H1 (cell line): Measurements from ENCODE around the gene APAF1. TPM values are rescaled to one million over a fixed set of nuclear protein-coding genes. Genes with fewer than 3 reads are reported as not detected.

Source experiments
- CTCF ChIA-PET: fragments of 300-600 bp; sonication (Branson Sonifier 250); formaldehyde crosslinking; loops from one replicate; lab custom pipeline; 2021; ENCODE audit not compliant: partially characterized antibody; lab: Charles Lee
- POLR2A ChIA-PET: fragments of 300-600 bp; sonication (Branson Sonifier 250); formaldehyde crosslinking; loops from one replicate; lab custom pipeline; 2021; ENCODE audit warnings: inconsistent platforms; ENCODE audit not compliant: partially characterized antibody; lab: Charles Lee
- DNase-seq, 2 experiments: peaks; one replicate each; pipeline versions ENCODE4 v3.0.0 to v3.0.0-alpha.2; 2010 to 2022; ENCODE audit warnings: low spot score in 2 of 2, low read depth in 1 of 2, mixed read lengths in 1 of 2
- FAIRE-seq: peaks from 2 replicates; lab custom pipeline; 2011; peaks lifted over from hg19 to GRCh38; lab: Jason Lieb, UNC
- H2AFZ ChIP-seq: 2 replicates; pipeline ENCODE4 v1.8.1; 2012; ENCODE audit warnings: low read length, inconsistent platforms
- H2AK5ac ChIP-seq: 2 replicates; pipeline ENCODE4 v1.6.1; 2013; ENCODE audit warnings: low read depth, low read length
- H2BK120ac ChIP-seq: replicated peaks from 2 replicates; pipeline ENCODE3; 2013; ENCODE audit warnings: low read depth, low read length, inconsistent platforms
- H2BK12ac ChIP-seq: 2 replicates; pipeline ENCODE4 v1.6.1; 2013; ENCODE audit warnings: low read depth, low read length
- H2BK15ac ChIP-seq: 2 replicates; pipeline ENCODE4 v1.6.1; 2013; ENCODE audit warnings: low read length
- H2BK20ac ChIP-seq: 2 replicates; pipeline ENCODE4 v1.6.1; 2013; ENCODE audit warnings: low read length
- H2BK5ac ChIP-seq: 2 replicates; pipeline ENCODE4 v1.6.1; 2013; ENCODE audit warnings: low read depth, low read length
- H3K14ac ChIP-seq: 2 replicates; pipeline ENCODE4 v1.6.1; 2013; ENCODE audit warnings: inconsistent platforms; ENCODE audit not compliant: insufficient read length
- H3K18ac ChIP-seq: 2 replicates; pipeline ENCODE4 v1.6.1; 2013; ENCODE audit warnings: low read length; ENCODE audit errors: extremely low read depth
- H3K23ac ChIP-seq: 2 replicates; pipeline ENCODE4 v1.6.1; 2013; ENCODE audit warnings: inconsistent platforms; ENCODE audit not compliant: insufficient read length
- H3K23me2 ChIP-seq: 2 replicates; pipeline ENCODE4 v1.6.1; 2013; ENCODE audit warnings: low read depth, low read length
- H3K27ac ChIP-seq: 2 replicates; pipeline ENCODE4 v1.6.1; 2011; ENCODE audit warnings: low read depth, low read length, inconsistent platforms
- H3K27me3 ChIP-seq, 4 experiments: replicated peaks in 1 of 4; 1 replicate in 1 of 4; 2 replicates in 3 of 4; pipeline versions ENCODE4 v1.6.1 to v1.8.1; 2011 to 2013; ENCODE audit warnings: low read length in 3 of 4, mild to moderate bottlenecking in 3 of 4, inconsistent platforms in 2 of 4, mixed read lengths in 2 of 4, moderate library complexity in 1 of 4; ENCODE audit not compliant: control insufficient read depth in 3 of 4, insufficient read depth in 3 of 4; ENCODE audit errors: extremely low read depth in 1 of 4
- H3K36me3 ChIP-seq, 4 experiments: 2 replicates each; pipeline versions ENCODE4 v1.6.1 to v1.8.1; 2011 to 2013; ENCODE audit warnings: mild to moderate bottlenecking in 4 of 4, low read length in 3 of 4, moderate library complexity in 2 of 4, control low read depth in 1 of 4, inconsistent platforms in 1 of 4; ENCODE audit not compliant: insufficient read depth in 4 of 4, control insufficient read depth in 2 of 4
- H3K4ac ChIP-seq: replicated peaks from 2 replicates; pipeline ENCODE3; 2013; ENCODE audit warnings: low read length, low read depth, mixed read lengths, inconsistent platforms; ENCODE audit not compliant: insufficient read length
- H3K4me1 ChIP-seq, 4 experiments: replicated peaks in 1 of 4; 1 replicate in 1 of 4; 2 replicates in 3 of 4; pipeline versions ENCODE4 v1.6.1 to v1.8.1; 2011 to 2013; ENCODE audit warnings: low read length in 3 of 4, inconsistent platforms in 2 of 4, mixed read lengths in 1 of 4; ENCODE audit not compliant: insufficient read depth in 4 of 4, control insufficient read depth in 3 of 4
- H3K4me2 ChIP-seq, 2 experiments: 2 replicates each; pipeline versions ENCODE4 v1.6.1 to v1.8.1; 2011 to 2013; ENCODE audit warnings: low read depth in 2 of 2, low read length in 2 of 2, control low read depth in 1 of 2, inconsistent platforms in 1 of 2, mild to moderate bottlenecking in 1 of 2; ENCODE audit not compliant: insufficient read depth in 1 of 2
- H3K4me3 ChIP-seq, 4 experiments: fragments of 200-600, 300-600 bp in 1 of 4; sonication (generic), shearing (Covaris generic), sonication (Bioruptor Twin) in 1 of 4; 2 replicates each; pipeline versions ENCODE4 v1.5.1 to v1.8.1; 2011 to 2016; ENCODE audit warnings: low read length in 4 of 4, low read depth in 3 of 4, control low read depth in 2 of 4, inconsistent platforms in 2 of 4, mild to moderate bottlenecking in 2 of 4, mixed read lengths in 1 of 4, moderate library complexity in 1 of 4; ENCODE audit not compliant: insufficient read depth in 2 of 4; ENCODE audit errors: extremely low read depth in 1 of 4
- H3K56ac ChIP-seq: replicated peaks from 2 replicates; pipeline ENCODE3; 2013; ENCODE audit warnings: low read depth, mild to moderate bottlenecking, mixed read lengths, low read length, inconsistent platforms; ENCODE audit not compliant: insufficient read length
- H3K79me1 ChIP-seq: 2 replicates; pipeline ENCODE4 v1.6.1; 2013; ENCODE audit warnings: low read depth, low read length, control low read depth
- H3K79me2 ChIP-seq, 2 experiments: 2 replicates each; pipeline versions ENCODE4 v1.6.1 to v1.8.1; 2012 to 2013; ENCODE audit warnings: low read length in 2 of 2, mild to moderate bottlenecking in 2 of 2, inconsistent platforms in 1 of 2; ENCODE audit not compliant: insufficient read depth in 2 of 2, control insufficient read depth in 1 of 2
- H3K9ac ChIP-seq, 4 experiments: replicated peaks in 1 of 4; 1 replicate in 1 of 4; 2 replicates in 3 of 4; pipeline versions ENCODE4 v1.6.1 to v1.8.1; 2011 to 2013; ENCODE audit warnings: low read depth in 3 of 4, low read length in 3 of 4, control low read depth in 2 of 4, mild to moderate bottlenecking in 2 of 4, moderate library complexity in 2 of 4, inconsistent platforms in 1 of 4; ENCODE audit errors: extremely low read depth in 1 of 4
- H3K9me3 ChIP-seq, 2 experiments: 2 replicates each; pipeline versions ENCODE4 v1.6.1 to v1.8.1; 2012 to 2013; ENCODE audit warnings: mild to moderate bottlenecking in 2 of 2, moderate library complexity in 2 of 2, control low read depth in 1 of 2, inconsistent platforms in 1 of 2, low read depth in 1 of 2, low read length in 1 of 2, mixed read lengths in 1 of 2; ENCODE audit not compliant: insufficient read depth in 2 of 2
- H4K20me1 ChIP-seq, 2 experiments: replicated peaks in 1 of 2; 2 replicates each; pipeline versions ENCODE3 to v1.8.1; 2011 to 2013; ENCODE audit warnings: inconsistent platforms in 2 of 2, low read length in 2 of 2, mild to moderate bottlenecking in 1 of 2; ENCODE audit not compliant: insufficient read depth in 2 of 2, control insufficient read depth in 1 of 2
- H4K5ac ChIP-seq: 2 replicates; pipeline ENCODE4 v1.6.1; 2013; ENCODE audit warnings: low read length, low read depth, mixed read lengths, inconsistent platforms; ENCODE audit not compliant: insufficient read length
- H4K8ac ChIP-seq: 2 replicates; pipeline ENCODE4 v1.8.0; 2013; ENCODE audit warnings: mild to moderate bottlenecking, moderate library complexity, low read length, inconsistent platforms; ENCODE audit not compliant: insufficient read depth; ENCODE audit errors: extremely low read depth
- H4K91ac ChIP-seq: replicated peaks from 2 replicates; pipeline ENCODE3; 2013; ENCODE audit warnings: low read length, mixed read lengths, inconsistent platforms; ENCODE audit not compliant: insufficient read length
- BCL11A ChIP-seq, 2 experiments: IDR thresholded peaks; one replicate each; pipeline ENCODE4 v1.6.1; 2011; ENCODE audit warnings: low read depth in 2 of 2, low read length in 2 of 2, mild to moderate bottlenecking in 2 of 2
- CTCF ChIP-seq, 3 experiments: IDR thresholded peaks; 1 replicate in 2 of 3; 2 replicates in 1 of 3; pipeline versions ENCODE4 v1.5.1 to v1.6.1; 2011; ENCODE audit warnings: low read length in 3 of 3, mild to moderate bottlenecking in 3 of 3, inconsistent platforms in 2 of 3, low read depth in 1 of 3, moderate library complexity in 1 of 3; ENCODE audit not compliant: insufficient read depth in 1 of 3; ENCODE audit errors: control extremely low read depth in 1 of 3
- E2F6 ChIP-seq: IDR thresholded peaks from 2 replicates; pipeline ENCODE4 v1.6.1; 2012; ENCODE audit warnings: inconsistent platforms
- WGBS, 2 experiments: shearing (Covaris generic) in 1 of 2; methylation state at CpG; one replicate each; pipeline versions ENCODE4 v1.1.6 to v1.1.7; 2013 to 2015; ENCODE audit warnings: low lambda C conversion rate in 2 of 2, mixed read lengths in 2 of 2, inconsistent platforms in 1 of 2, low coverage in 1 of 2, missing lambda C conversion rate in 1 of 2; ENCODE audit not compliant: insufficient replicate concordance in 2 of 2, insufficient coverage in 1 of 2, insufficient read length in 1 of 2; ENCODE audit errors: extremely low coverage in 1 of 2, missing lambda C conversion rate in 1 of 2; 5-methylcytosine and 5-hydroxymethylcytosine counted together
- polyA plus RNA-seq, 7 experiments: library from polyadenylated mRNA; depleted of rRNA in 3 of 7; stranded (reverse) in 5 of 7; unstranded in 2 of 7; fragments of >200 nt in 5 of 7; fragments of 200-250 nt in 2 of 7; gene quantifications; 1 replicate in 5 of 7; 2 replicates in 1 of 7; 4 replicates in 1 of 7; pipeline versions ENCODE4 v1.2.1 to v1.2.3, GENCODE V29; 2011 to 2013; ENCODE audit warnings: missing spikeins in 2 of 7, mixed read lengths in 2 of 7
- total RNA-seq: library from RNA; stranded (reverse); fragmentation: NEBNext Ultra II Directional; extraction: Animal tissue kit (Norgen Biotek cat#: 25700); gene quantifications from 2 replicates; pipeline ENCODE4 v1.2.1, GENCODE V29; 2021

The APAF1 gene
- total and polyA plus RNA-seq, 2 of the 8 experiments (the other 6 are each of a cell fraction or from before 2014, with no cell fraction given): 4.7 to 22.6 TPM

- no peak overlapping the region for H4K8ac ChIP-seq
- FAIRE-seq (no peak), DNase-seq (peak in 1 of 2 experiments; percentile 51)
- no peak overlapping the region for H3K56ac ChIP-seq
- H2BK5ac ChIP-seq: no peak overlapping the region
- no peak overlapping the region for H3K14ac ChIP-seq
- CTCF ChIA-PET: interaction anchor here (0.6 to 1.9 kb wide), 10 partner anchors 13 to 320 kb away, joined by 3 to 8 read pairs (median 4); no protein-coding TSS in a partner anchor
- 94% methylated on average over 10 of the region's 15 CpGs; no CpG with 5 or more reads in 1 of the 2 experiments for WGBS, 2 experiments
- H4K91ac ChIP-seq: no peak overlapping the region
- no peak overlapping the region for H3K18ac ChIP-seq
- peaks cover 2 to 27% (median 10%) of the 10 kb centered on the region in 4 experiments; a peak in 6 of 8 replicates for H3K36me3 ChIP-seq
- H3K9me3 ChIP-seq: no peaks in the 10 kb centered on the region
- H3K27ac ChIP-seq: no peak overlapping the region
- no peaks in the 10 kb centered on the region for H3K79me2 ChIP-seq
- no peaks in the 10 kb centered on the region for H3K27me3 ChIP-seq
- H3K4ac ChIP-seq: no peak overlapping the region
- H3K4me3 ChIP-seq: no peak overlapping the region
- no peak overlapping the region for H2BK20ac ChIP-seq
- no peak overlapping the region for H2AFZ ChIP-seq
- no peak overlapping the region for H3K23ac ChIP-seq
- no peak for TF ChIP-seq BCL11A (IDR thresholded peaks at IDR 0.05; ENCODE audit: low read depth in 2 of 2, low read length in 2 of 2)
- peak; percentile 4 to 36 (median 26); a peak in 2 of 4 replicates for TF ChIP-seq CTCF (IDR thresholded peaks at IDR 0.05; ENCODE audit: control extremely low read depth in 1 of 3, insufficient read depth in 1 of 3, low read depth in 1 of 3, low read length in 3 of 3)
- no peak for TF ChIP-seq E2F6
- H2BK12ac ChIP-seq: no peak overlapping the region
- H3K4me1 ChIP-seq: no peaks in the 10 kb centered on the region
- H3K23me2 ChIP-seq: no peaks in the 10 kb centered on the region
- POLR2A ChIA-PET: interaction anchor here (0.6 to 1.3 kb wide), 2 partner anchors 15 to 75 kb away, joined by 3 to 4 read pairs; no protein-coding TSS in a partner anchor
- no peak overlapping the region for H2BK120ac ChIP-seq
- no peaks in the 10 kb centered on the region for H4K20me1 ChIP-seq
- no peaks in the 10 kb centered on the region for H3K79me1 ChIP-seq
- H3K4me2 ChIP-seq: no peak overlapping the region
- no peak overlapping the region for H3K9ac ChIP-seq
- H4K5ac ChIP-seq: no peak overlapping the region
- no peak overlapping the region for H2BK15ac ChIP-seq
- H2AK5ac ChIP-seq: no peak overlapping the region
Observed at GRCh38 chr12:98678236-98678945, 33.3 kb downstream of the APAF1 start.
